ENCODE measurements around the gene DBP. TPM values are rescaled to one million over a fixed set of nuclear protein-coding genes. Genes with fewer than 3 reads are reported as not detected.

The DBP gene
- polyA plus RNA-seq, 2 of the 4 experiments (the other 2 are of a cell fraction) = 2.5 to 3.8 TPM

DNA sequence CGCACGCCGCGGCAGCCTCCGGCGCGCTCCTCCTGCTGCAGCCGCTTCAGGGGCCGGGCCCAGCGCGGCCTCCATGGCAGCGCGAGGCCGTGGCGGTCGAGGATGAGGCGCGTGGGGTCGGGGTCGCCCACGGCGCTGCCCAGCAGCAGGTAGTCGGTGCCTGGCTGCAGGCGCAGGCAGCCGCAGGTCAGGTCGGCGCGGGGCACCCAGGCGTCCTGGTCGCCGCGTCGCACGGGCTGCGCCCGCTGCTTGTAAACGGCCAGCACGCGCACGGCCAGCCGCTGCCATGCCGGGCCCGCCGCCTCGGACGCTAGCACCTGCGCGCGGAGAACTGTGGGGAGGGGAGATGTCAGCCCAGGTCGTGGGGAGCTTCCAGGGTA, 24.5 kb upstream of the DBP start:
- no peak for FAIRE-seq
- CTCF ChIA-PET = interaction anchor here (1.0 to 7.8 kb wide), 3 partner anchors 9 to 16 kb away, joined by 3 to 68 read pairs (median 6); no protein-coding TSS in a partner anchor

More for the DNA sequence above, 24.5 kb upstream of the DBP start:
- no peak overlapping the region for H3K27ac ChIP-seq
- no peak for DNase-seq (ENCODE audit: low read depth in 1 of 2, low spot score in 1 of 2)
- 92% methylated on average over 36 of the region's 50 CpGs for WGBS (ENCODE audit: missing lambda C conversion rate)
- H3K4me3 ChIP-seq = no peak overlapping the region
- no peaks in the 10 kb centered on the region for H3K4me1 ChIP-seq
- TF ChIP-seq MYC (IDR thresholded peaks at IDR 0.05; ENCODE audit: borderline replicate concordance, low read length) = no peak
- no peak for TF ChIP-seq CHD4 (IDR thresholded peaks at IDR 0.05; ENCODE audit: borderline replicate concordance)
- TF ChIP-seq, protein P1, sequence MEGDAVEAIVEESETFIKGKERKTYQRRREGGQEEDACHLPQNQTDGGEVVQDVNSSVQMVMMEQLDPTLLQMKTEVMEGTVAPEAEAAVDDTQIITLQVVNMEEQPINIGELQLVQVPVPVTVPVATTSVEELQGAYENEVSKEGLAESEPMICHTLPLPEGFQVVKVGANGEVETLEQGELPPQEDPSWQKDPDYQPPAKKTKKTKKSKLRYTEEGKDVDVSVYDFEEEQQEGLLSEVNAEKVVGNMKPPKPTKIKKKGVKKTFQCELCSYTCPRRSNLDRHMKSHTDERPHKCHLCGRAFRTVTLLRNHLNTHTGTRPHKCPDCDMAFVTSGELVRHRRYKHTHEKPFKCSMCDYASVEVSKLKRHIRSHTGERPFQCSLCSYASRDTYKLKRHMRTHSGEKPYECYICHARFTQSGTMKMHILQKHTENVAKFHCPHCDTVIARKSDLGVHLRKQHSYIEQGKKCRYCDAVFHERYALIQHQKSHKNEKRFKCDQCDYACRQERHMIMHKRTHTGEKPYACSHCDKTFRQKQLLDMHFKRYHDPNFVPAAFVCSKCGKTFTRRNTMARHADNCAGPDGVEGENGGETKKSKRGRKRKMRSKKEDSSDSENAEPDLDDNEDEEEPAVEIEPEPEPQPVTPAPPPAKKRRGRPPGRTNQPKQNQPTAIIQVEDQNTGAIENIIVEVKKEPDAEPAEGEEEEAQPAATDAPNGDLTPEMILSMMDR (IDR thresholded peaks at IDR 0.05) = no peak
- TF ChIP-seq HEYL (CRISPR knock-in tag; IDR thresholded peaks at IDR 0.05) = no peak
- no peak for TF ChIP-seq EHF (CRISPR knock-in tag; IDR thresholded peaks at IDR 0.05)
- TF ChIP-seq POLR2AphosphoS2 (conservative IDR thresholded peaks at IDR 0.05; ENCODE audit: low read length) = no peak
- no peak for TF ChIP-seq NFE2L2 (conservative IDR thresholded peaks at IDR 0.05; ENCODE audit: low read length)
- no peak for TF ChIP-seq NPAS2 (CRISPR knock-in tag; IDR thresholded peaks at IDR 0.05; ENCODE audit: borderline replicate concordance)
- TF ChIP-seq ESRRA (IDR thresholded peaks at IDR 0.05; ENCODE audit: borderline replicate concordance, low read length) = no peak
- TF ChIP-seq, protein P2, sequence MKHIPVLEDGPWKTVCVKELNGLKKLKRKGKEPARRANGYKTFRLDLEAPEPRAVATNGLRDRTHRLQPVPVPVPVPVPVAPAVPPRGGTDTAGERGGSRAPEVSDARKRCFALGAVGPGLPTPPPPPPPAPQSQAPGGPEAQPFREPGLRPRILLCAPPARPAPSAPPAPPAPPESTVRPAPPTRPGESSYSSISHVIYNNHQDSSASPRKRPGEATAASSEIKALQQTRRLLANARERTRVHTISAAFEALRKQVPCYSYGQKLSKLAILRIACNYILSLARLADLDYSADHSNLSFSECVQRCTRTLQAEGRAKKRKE (CRISPR knock-in tag; IDR thresholded peaks at IDR 0.05; ENCODE audit: low read depth) = no peak
- TF ChIP-seq ZNF302 (CRISPR knock-in tag; IDR thresholded peaks at IDR 0.05) = no peak
- TF ChIP-seq JUN (IDR thresholded peaks at IDR 0.05) = no peak
- TF ChIP-seq FOSL2 (IDR thresholded peaks at IDR 0.05) = no peak
- no peak for TF ChIP-seq FOSL2 (CRISPR knock-in tag; IDR thresholded peaks at IDR 0.05)
- TF ChIP-seq, protein P3, sequence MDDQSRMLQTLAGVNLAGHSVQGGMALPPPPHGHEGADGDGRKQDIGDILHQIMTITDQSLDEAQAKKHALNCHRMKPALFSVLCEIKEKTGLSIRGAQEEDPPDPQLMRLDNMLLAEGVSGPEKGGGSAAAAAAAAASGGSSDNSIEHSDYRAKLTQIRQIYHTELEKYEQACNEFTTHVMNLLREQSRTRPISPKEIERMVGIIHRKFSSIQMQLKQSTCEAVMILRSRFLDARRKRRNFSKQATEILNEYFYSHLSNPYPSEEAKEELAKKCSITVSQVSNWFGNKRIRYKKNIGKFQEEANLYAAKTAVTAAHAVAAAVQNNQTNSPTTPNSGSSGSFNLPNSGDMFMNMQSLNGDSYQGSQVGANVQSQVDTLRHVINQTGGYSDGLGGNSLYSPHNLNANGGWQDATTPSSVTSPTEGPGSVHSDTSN (IDR thresholded peaks at IDR 0.05) = no peak
- TF ChIP-seq, protein P4, sequence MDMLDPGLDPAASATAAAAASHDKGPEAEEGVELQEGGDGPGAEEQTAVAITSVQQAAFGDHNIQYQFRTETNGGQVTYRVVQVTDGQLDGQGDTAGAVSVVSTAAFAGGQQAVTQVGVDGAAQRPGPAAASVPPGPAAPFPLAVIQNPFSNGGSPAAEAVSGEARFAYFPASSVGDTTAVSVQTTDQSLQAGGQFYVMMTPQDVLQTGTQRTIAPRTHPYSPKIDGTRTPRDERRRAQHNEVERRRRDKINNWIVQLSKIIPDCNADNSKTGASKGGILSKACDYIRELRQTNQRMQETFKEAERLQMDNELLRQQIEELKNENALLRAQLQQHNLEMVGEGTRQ (IDR thresholded peaks at IDR 0.05) = no peak
- TF ChIP-seq, protein P5, sequence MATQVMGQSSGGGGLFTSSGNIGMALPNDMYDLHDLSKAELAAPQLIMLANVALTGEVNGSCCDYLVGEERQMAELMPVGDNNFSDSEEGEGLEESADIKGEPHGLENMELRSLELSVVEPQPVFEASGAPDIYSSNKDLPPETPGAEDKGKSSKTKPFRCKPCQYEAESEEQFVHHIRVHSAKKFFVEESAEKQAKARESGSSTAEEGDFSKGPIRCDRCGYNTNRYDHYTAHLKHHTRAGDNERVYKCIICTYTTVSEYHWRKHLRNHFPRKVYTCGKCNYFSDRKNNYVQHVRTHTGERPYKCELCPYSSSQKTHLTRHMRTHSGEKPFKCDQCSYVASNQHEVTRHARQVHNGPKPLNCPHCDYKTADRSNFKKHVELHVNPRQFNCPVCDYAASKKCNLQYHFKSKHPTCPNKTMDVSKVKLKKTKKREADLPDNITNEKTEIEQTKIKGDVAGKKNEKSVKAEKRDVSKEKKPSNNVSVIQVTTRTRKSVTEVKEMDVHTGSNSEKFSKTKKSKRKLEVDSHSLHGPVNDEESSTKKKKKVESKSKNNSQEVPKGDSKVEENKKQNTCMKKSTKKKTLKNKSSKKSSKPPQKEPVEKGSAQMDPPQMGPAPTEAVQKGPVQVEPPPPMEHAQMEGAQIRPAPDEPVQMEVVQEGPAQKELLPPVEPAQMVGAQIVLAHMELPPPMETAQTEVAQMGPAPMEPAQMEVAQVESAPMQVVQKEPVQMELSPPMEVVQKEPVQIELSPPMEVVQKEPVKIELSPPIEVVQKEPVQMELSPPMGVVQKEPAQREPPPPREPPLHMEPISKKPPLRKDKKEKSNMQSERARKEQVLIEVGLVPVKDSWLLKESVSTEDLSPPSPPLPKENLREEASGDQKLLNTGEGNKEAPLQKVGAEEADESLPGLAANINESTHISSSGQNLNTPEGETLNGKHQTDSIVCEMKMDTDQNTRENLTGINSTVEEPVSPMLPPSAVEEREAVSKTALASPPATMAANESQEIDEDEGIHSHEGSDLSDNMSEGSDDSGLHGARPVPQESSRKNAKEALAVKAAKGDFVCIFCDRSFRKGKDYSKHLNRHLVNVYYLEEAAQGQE (IDR thresholded peaks at IDR 0.05) = no peak
- TF ChIP-seq, protein P6, sequence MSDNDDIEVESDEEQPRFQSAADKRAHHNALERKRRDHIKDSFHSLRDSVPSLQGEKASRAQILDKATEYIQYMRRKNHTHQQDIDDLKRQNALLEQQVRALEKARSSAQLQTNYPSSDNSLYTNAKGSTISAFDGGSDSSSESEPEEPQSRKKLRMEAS (IDR thresholded peaks at IDR 0.05) = no peak
- TF ChIP-seq KDM1A (IDR thresholded peaks at IDR 0.05; ENCODE audit: low read depth) = no peak
- TF ChIP-seq ZFP36 (IDR thresholded peaks at IDR 0.05; ENCODE audit: borderline replicate concordance, partially characterized antibody) = no peak
- TF ChIP-seq FOSB (CRISPR knock-in tag; IDR thresholded peaks at IDR 0.05) = no peak
- no peak overlapping the region for H3K4me2 ChIP-seq
- no peak for ATAC-seq
- no peaks in the 10 kb centered on the region for H3K9me3 ChIP-seq
- POLR2A ChIA-PET = no interaction called here

All from A549 (cell line).